Osteocyte (in vitro differentiated cells): ENCODE measurements around the gene MRAP. TPM values are rescaled to one million over a fixed set of nuclear protein-coding genes. Genes with fewer than 3 reads are reported as not detected.
A peak's percentile ranks its signal among the peaks of the same experiment; 100 is the strongest.

Experiments
- DNase-seq: peaks from one replicate; pipeline ENCODE4 v3.0.0; 2021; ENCODE audit warnings: mixed read lengths; ENCODE audit not compliant: unreplicated experiment; ENCODE audit errors: extremely low spot score
- H3K27ac Mint-ChIP-seq: one replicate; pipeline ENCODE4 v1.8.0; 2021; ENCODE audit warnings: mild to moderate bottlenecking, mixed read lengths; ENCODE audit not compliant: unreplicated experiment
- H3K27me3 Mint-ChIP-seq: one replicate; pipeline ENCODE4 v1.8.0; 2021; ENCODE audit warnings: mixed read lengths; ENCODE audit not compliant: unreplicated experiment
- H3K36me3 Mint-ChIP-seq: one replicate; pipeline ENCODE4 v1.8.0; 2021; ENCODE audit warnings: mixed read lengths; ENCODE audit not compliant: unreplicated experiment
- H3K4me1 Mint-ChIP-seq: one replicate; pipeline ENCODE4 v1.8.0; 2021; ENCODE audit warnings: mixed read lengths; ENCODE audit not compliant: unreplicated experiment
- H3K4me3 Mint-ChIP-seq: one replicate; pipeline ENCODE4 v1.8.0; 2021; ENCODE audit warnings: mild to moderate bottlenecking, moderate library complexity, mixed read lengths; ENCODE audit not compliant: unreplicated experiment
- H3K9me3 Mint-ChIP-seq: one replicate; pipeline ENCODE4 v1.8.0; 2021; ENCODE audit warnings: mixed read lengths; ENCODE audit not compliant: unreplicated experiment
- CTCF ChIP-seq: fragments of 200-600 bp; sonication (generic); IDR thresholded peaks from 2 replicates; pipeline ENCODE4 v1.5.0; 2021; ENCODE audit warnings: antibody characterized with exemption, mild to moderate bottlenecking, moderate library complexity
- total RNA-seq: library from RNA; stranded (reverse); gene quantifications from 2 replicates; pipeline ENCODE4 v1.2.1, GENCODE V29; 2021

MRAP gene
- total RNA-seq, 1 donor from 2014 or later: not detected

DNA sequence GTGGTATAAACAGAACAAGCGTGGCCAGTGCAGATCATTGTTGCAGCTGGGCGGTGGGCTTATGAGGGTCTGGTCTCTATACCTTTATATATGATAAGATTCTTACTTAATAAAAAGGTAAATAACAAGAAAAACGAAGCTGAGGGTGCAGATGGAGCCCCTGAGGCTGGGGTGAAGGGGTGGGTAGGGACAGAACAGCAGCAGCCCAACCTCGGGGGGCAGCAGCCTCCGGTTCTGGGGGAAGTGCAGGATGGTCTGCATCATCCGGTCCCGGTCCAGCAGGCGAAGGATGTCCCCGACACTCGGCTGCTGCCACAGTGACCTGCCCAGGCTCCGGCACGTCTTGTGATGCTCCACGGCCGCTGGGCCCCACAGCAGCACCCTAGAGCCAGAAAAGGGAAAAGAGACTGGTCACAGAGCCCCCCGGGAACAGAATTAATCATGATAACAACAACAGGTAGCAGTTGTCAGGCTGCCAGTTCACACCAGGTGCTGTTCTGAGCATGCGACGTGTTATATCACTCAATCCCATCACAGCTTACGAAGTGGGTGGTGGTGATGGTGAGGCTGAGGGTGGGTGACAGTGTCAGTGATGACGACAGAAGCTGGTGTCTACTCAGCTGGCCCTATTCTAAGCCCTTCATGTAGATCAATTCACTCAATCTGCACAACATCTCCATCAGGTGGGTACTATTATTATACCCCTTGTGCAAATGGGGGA is 35.5 kb downstream of the MRAP start:
- no peak for TF ChIP-seq CTCF
- H3K4me1 Mint-ChIP-seq: peaks cover 45% of the 10 kb centered on the region
- no peak overlapping the region for H3K27ac Mint-ChIP-seq
- no peaks in the 10 kb centered on the region for H3K27me3 Mint-ChIP-seq
- H3K9me3 Mint-ChIP-seq: peaks cover 5% of the 10 kb centered on the region
- no peak for DNase-seq
- H3K36me3 Mint-ChIP-seq: peaks cover 54% of the 10 kb centered on the region
- no peak overlapping the region for H3K4me3 Mint-ChIP-seq

DNA sequence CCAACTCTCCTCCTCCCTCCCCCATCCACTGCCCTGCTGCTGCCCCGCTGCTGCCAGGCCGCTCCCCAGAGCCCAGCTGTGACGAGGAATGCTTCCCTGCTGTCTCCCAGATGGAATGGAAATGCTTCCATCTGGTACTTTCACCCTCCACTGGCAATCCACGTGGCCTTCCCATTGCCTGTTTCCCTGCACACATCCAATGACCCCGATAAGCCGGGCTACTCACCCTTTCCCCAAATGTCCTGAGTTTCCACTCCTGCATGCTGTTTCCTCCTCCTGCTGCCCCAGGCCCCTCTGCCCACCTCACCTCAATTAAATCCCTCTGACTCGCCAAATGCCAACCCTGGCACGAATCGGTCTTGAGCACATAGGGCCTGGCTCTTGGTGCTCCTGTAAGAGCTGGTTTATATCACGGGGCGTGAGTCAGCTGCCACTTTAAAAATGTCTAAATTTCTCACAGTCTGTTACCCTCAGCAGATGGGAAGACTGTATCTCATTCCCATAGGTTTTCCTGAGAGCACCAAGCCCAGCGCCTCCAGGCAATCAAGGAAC is 36.4 kb downstream of the MRAP start:
- Mint-ChIP-seq H3K36me3 (peaks cover 53% of the 10 kb centered on the region), H3K27ac (peak overlapping the region; percentile 91), H3K4me3 (peak overlapping the region; percentile 65), H3K4me1 (peaks cover 55% of the 10 kb centered on the region), H3K27me3 (no peaks in the 10 kb centered on the region), H3K9me3 (peaks cover 5% of the 10 kb centered on the region)
- TF ChIP-seq CTCF: no peak
- no peak for DNase-seq

- Mint-ChIP-seq H3K36me3 (peaks cover 51% of the 10 kb centered on the region), H3K9me3 (peaks cover 5% of the 10 kb centered on the region), H3K4me3 (peak overlapping the region; percentile 65), H3K4me1 (peaks cover 62% of the 10 kb centered on the region), H3K27me3 (no peaks in the 10 kb centered on the region), H3K27ac (peak overlapping the region; percentile 91)
- no peak for DNase-seq
- no peak for TF ChIP-seq CTCF
Measured at GRCh38 chr21:32335601-32336575, 37.2 kb downstream of the MRAP start.

DNA sequence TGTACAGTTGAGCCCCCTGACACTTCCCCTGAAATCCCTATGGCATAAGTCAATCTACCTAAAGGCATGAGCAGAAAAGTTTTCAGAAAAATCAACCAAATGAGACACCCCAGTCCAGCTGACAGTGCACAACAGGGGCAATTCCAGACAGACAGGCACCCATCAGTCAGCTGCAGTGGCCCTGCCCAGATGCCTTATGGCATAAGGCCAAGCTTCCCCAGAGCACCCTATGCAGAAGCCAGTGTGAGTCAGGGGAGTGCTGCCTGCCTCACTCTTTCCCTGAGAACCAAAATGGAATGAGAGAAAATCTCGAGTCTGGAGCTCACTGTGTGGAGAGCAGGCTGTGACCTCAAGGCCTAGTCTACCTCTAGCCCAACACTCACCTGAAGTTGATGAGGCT is 38.1 kb downstream of the MRAP start:
- TF ChIP-seq CTCF: no peak
- Mint-ChIP-seq H3K4me1 (peaks cover 68% of the 10 kb centered on the region), H3K27me3 (no peaks in the 10 kb centered on the region), H3K27ac (peak overlapping the region; percentile 91), H3K36me3 (peaks cover 47% of the 10 kb centered on the region), H3K9me3 (peaks cover 5% of the 10 kb centered on the region), H3K4me3 (peak overlapping the region; percentile 33)
- DNase-seq: no peak
